ENCODE measurements around the gene MOXD1.

Gene MOXD1

DNA sequence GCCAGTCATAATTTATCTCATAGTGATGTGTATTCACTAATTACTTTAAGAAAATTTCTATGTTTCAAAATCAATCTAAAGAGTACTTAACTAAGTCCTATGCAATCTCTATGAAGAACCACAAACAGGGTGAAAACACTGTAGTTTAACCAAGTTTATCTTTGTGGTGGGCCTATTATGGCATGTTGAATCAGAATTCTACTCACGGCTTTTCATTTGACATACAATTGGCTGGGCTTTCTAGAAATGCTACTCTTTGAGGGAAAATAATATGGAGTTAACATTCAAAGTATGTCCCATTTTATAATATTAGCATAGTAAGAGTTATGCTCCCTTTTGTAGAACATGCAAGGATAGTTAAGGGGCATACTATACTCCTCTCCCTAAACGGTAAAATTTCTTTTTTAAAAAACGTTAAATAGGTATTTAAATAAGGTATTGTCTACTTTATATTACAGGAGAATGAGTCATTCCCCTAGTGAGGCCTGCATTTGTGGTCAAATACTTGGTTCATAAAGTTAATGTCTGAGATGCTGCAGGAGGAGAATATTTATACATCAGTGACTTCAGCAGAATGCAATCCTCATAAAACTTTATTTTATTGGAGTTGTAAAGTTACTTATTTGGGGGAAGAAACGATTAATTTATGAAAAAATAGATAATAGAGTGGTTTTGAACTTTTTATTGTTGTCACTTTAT, 1.8 kb downstream of the MOXD1 start:
- TF ChIP-seq, protein P1, sequence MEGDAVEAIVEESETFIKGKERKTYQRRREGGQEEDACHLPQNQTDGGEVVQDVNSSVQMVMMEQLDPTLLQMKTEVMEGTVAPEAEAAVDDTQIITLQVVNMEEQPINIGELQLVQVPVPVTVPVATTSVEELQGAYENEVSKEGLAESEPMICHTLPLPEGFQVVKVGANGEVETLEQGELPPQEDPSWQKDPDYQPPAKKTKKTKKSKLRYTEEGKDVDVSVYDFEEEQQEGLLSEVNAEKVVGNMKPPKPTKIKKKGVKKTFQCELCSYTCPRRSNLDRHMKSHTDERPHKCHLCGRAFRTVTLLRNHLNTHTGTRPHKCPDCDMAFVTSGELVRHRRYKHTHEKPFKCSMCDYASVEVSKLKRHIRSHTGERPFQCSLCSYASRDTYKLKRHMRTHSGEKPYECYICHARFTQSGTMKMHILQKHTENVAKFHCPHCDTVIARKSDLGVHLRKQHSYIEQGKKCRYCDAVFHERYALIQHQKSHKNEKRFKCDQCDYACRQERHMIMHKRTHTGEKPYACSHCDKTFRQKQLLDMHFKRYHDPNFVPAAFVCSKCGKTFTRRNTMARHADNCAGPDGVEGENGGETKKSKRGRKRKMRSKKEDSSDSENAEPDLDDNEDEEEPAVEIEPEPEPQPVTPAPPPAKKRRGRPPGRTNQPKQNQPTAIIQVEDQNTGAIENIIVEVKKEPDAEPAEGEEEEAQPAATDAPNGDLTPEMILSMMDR (IDR thresholded peaks at IDR 0.05; ENCODE audit: borderline replicate concordance, insufficient read depth, low read depth, low read length), result no peak
- H3K4me3 ChIP-seq (ENCODE audit: low read depth, low read length), result no peak overlapping the region

DNA sequence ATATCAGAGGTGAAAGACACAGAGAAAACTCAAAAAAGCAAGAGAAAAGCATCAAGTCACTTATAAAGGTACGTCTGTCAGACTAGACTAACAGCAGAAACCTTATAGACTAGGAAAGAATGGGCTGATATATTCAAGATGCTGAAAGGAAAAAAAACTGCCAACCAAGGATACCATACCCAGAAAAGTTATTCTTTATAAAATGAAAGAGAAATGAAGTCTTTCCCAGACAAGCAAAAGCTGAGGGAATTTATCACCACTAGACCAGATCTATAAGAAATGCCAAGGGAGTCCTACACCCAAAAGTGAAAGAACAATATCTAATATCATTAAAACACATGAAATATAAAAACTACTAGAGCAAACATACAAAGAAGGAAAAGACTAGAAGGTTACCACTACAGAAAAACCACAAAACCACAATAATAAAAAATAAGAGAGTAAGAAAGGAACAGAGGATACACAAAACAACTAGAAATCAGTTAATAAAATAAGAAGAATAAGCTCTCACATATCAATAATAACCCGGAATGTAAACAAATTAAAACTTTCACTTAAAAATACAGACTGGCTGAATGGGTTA, 6.2 kb downstream of the MOXD1 start:
- no peak overlapping the region for H3K4me3 ChIP-seq (ENCODE audit: low read depth, low read length)
- TF ChIP-seq, protein P1 (IDR thresholded peaks at IDR 0.05; ENCODE audit: borderline replicate concordance, insufficient read depth, low read depth, low read length), result no peak

DNA sequence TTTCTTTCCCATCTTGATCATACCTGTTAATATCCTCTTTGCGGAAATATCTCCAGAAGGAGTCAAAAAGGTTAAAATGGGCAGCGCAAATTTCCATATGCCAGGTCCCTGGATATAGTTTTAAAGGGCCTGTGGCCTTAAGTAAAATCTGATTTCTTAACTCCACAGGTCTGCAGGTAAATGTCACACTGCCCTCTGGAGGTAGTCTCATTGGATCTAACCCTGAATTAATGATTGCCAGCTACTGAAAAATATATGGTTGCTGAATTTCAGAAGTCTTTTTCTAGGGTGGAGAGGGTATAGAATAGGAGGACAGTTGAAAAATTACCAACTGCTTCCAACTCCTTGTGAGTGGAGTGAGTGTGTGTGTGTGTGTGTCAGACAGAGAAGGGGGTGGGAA, 8.5 kb downstream of the MOXD1 start:
- TF ChIP-seq, protein P1 (IDR thresholded peaks at IDR 0.05; ENCODE audit: borderline replicate concordance, insufficient read depth, low read depth, low read length), result peak; percentile 15; the same call in 1 of the 2 replicates

DNA sequence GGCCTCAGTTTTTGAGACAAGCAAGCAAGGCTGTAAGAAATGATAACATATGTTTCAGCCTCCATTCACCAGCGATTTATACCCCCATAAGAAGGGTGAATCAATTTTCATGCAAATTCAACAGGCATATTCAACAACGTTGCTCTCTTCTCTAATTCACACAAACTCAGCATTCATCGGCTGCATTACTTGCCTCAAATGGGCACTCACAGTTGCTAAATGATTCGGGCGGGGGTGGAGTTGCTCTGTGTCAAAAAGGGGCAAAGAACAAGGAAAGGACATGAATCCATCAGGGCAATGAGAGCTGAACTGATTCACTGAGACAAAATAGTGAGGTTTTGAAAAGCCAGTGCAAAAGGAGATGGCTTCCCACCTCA, 9.0 kb downstream of the MOXD1 start:
- no peak overlapping the region for H3K4me3 ChIP-seq (ENCODE audit: low read depth, low read length)
- TF ChIP-seq, protein P1 (IDR thresholded peaks at IDR 0.05; ENCODE audit: borderline replicate concordance, insufficient read depth, low read depth, low read length), result no peak

More for the DNA sequence above, 8.5 kb downstream of the MOXD1 start:
- H3K4me3 ChIP-seq (ENCODE audit: low read depth, low read length), result no peak overlapping the region

DNA sequence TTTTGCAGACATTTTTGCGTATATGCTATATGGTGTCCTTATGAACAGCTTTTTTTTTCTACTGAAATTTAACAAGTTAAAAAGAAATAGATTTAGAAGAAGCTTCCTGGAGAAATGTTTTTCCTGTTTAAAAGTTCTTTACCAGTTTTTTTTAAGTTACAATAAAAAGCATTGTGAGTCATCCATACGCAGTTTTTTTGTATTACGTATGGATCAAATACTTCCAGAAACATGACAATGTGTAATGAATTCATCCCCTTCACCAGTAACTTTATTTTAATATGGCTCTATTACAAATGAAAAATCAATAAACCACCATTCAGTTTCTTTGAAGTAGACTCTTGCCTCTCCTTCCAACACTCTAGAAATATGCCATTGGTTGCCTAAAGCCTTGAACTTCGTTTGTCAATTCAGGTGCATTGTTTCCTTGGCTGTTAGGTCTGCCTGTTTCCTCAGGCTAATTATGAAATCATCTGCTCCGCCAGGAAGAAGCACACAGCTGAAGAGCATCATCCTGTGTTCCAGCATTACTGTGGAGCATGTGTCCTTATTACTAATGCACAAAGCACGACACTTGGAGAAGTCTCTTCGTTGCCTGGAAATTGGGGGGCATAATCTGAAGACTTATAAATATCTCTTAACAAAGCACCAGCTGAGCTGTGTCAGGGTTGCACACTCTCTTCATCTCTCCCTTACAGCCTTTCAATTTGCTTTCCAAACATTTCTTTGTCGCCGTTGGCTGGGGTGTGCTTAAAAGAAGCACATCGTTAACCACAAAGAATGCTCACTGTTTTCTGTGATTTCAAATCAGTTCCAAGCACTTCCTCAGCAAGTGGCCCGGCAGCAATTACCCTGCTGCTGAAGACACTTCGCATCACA, 9.6 kb downstream of the MOXD1 start:
- H3K4me3 ChIP-seq (ENCODE audit: low read depth, low read length), result no peak overlapping the region
- TF ChIP-seq, protein P1 (IDR thresholded peaks at IDR 0.05; ENCODE audit: borderline replicate concordance, insufficient read depth, low read depth, low read length), result no peak

DNA sequence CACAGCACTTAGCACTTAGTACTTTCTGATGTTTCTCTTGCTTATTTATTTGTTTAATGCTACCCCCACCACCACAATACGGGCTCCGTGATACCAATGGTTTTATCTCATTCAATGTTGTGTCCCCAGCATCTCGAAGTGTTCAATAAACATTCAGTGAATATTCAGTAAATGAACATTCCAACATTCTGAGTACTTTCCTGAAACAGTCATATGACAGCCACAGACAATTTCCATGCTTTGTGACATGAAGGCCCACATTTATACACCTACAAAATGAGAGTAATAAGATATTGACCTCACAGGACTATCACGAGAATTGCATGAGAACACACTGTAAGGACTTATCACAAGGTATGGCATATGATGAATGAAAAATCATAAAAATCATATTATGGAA, 10.8 kb downstream of the MOXD1 start:
- TF ChIP-seq, protein P1 (IDR thresholded peaks at IDR 0.05; ENCODE audit: borderline replicate concordance, insufficient read depth, low read depth, low read length), result no peak
- no peak overlapping the region for H3K4me3 ChIP-seq (ENCODE audit: low read depth, low read length)

All from GM12875 (cell line).